Peyer's patch (tissue), 4 donors: ENCODE data around the gene TNRC6A.

Experiments
- CTCF ChIP-seq, 6 experiments: fragments of 450-650 bp in 4 of 6; fragments of 200-600 bp in 2 of 6; sonication (generic) in 1 of 6; IDR thresholded peaks; one replicate each; pipeline ENCODE4 v1.5.1; 2017 to 2019; ENCODE audit warnings: antibody characterized with exemption in 6 of 6, mild to moderate bottlenecking in 3 of 6, moderate library complexity in 1 of 6
- POLR2A ChIP-seq, 2 donors: fragments of 450-650 bp; IDR thresholded peaks; one replicate each; pipeline ENCODE4 v1.5.1; 2017; ENCODE audit warnings: antibody characterized with exemption in 2 of 2, mild to moderate bottlenecking in 2 of 2, moderate library complexity in 2 of 2

- no peak for TF ChIP-seq CTCF (IDR thresholded peaks at IDR 0.05)
- no peak for TF ChIP-seq POLR2A (IDR thresholded peaks at IDR 0.05)
These were observed 126.2 kb downstream of the TNRC6A start for GRCh38 chr16:24855678-24856077.
